ENCODE measurements around the gene HSD11B2. TPM values are rescaled to one million over a fixed set of nuclear protein-coding genes. Genes with fewer than 3 reads are reported as not detected.

HSD11B2 gene
- total RNA-seq (not detected in 2 replicates), polyA plus RNA-seq (0.10 and 0.16 TPM in 2 replicates), polyA minus RNA-seq (0.19 TPM in 1 of 2 replicates, not detected in the other), Bru-seq, nascent RNA (not detected), BruChase-seq, experiment 1, labeled RNA remaining after a 6-hour chase (percentile 23 among the genes with signal in this experiment), BruChase-seq, experiment 2, labeled RNA remaining after a 2-hour chase (percentile 15 among the genes with signal in this experiment)
- 0.07 and 0.12 TPM in 2 replicates for polyA plus RNA-seq (2011; cell fraction: cytosol; rRNA removed)
- 0.07 and 0.18 TPM in 2 replicates for polyA plus RNA-seq (2011; cell fraction: nucleus; rRNA removed)
- 0.08 TPM in 1 of 2 replicates, not detected in the other for polyA plus RNA-seq (2012)
- 1.2 TPM for polyA minus RNA-seq (2011; cell fraction: cytosol; rRNA and poly(A)+ RNA removed)
- not detected in 2 replicates for polyA minus RNA-seq (2011; cell fraction: nucleus; rRNA and poly(A)+ RNA removed)
- long read RNA-seq, result 0 reads

DNA sequence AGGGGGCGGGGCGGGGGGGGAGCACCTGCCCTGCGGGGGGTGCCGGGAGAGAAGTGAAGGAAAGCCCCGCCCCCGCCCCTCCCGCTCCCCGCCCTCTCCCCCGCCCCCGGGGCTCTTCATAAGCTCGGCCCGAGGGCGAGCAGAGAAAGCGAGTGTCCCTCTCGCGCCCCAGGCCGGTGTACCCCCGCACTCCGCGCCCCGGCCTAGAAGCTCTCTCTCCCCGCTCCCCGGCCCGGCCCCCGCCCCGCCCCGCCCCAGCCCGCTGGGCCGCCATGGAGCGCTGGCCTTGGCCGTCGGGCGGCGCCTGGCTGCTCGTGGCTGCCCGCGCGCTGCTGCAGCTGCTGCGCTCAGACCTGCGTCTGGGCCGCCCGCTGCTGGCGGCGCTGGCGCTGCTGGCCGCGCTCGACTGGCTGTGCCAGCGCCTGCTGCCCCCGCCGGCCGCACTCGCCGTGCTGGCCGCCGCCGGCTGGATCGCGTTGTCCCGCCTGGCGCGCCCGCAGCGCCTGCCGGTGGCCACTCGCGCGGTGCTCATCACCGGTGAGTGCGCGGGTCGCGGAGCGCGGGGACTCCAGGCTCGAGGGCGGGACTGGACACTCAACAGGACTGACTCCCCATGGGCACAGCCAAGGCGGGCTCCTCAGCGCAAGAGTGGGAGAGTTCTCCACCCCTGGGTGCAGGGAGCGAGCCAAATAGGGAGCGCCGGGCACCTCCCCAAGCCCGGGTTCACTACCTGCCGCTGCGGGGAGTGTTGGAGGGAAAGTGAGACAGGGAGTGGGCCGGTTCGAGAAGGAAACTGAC lies at the start of gene HSD11B2:
Gene HSD11B2, plus strand, starts transcription at position 145 of the 798 bp plus-strand sequence. Its CDS starts 128 bp downstream, at position 273.
- intact Hi-C loops (cut with micrococcal nuclease), result no loop called here
- TF ChIP-seq FOS (IDR thresholded peaks at IDR 0.05; ENCODE audit: borderline replicate concordance, insufficient read depth, low read length) (no peak), POLR2AphosphoS5 (IDR thresholded peaks at IDR 0.05; ENCODE audit: insufficient read depth, low read depth, low read length) (peak; percentile 18), CTCF (IDR thresholded peaks at IDR 0.05; ENCODE audit: extremely low read depth in 1 of 2, insufficient read depth in 1 of 2, low read depth in 1 of 2, low read length in 2 of 2) (peak in 1 of 2 donors; percentile 3)
- Histone ChIP-seq H3K9ac (replicated peaks; ENCODE audit: extremely low read depth, insufficient read depth, low read length) (no peak within 1 kb of the TSS), H2AFZ (ENCODE audit: low read depth, low read length) (peak within 1 kb of the TSS; percentile 58), H3K4me1 (ENCODE audit: control insufficient read depth, extremely low read depth, insufficient read depth, low read length) (peaks cover 8% of the 10 kb centered on the region), H3K36me3 (ENCODE audit: control insufficient read depth in 2 of 2, extremely low read depth in 1 of 2, insufficient read depth in 2 of 2, low read length in 2 of 2) (peaks cover 0 to 1% of the 10 kb centered on the region in 2 experiments), H3K4me3 (replicated peaks in 1 of 3; ENCODE audit: insufficient read depth in 1 of 3, low read depth in 1 of 3, low read length in 3 of 3) (peak within 1 kb of the TSS in 2 of 3 experiments; percentile 5 to 32), H3K79me2 (ENCODE audit: control insufficient read depth, insufficient read depth, low read length) (no peaks in the 10 kb centered on the region), H3K9me3 (replicated peaks; ENCODE audit: control insufficient read depth, insufficient read depth, low read length) (no peaks in the 10 kb centered on the region), H3K27me3 (ENCODE audit: control insufficient read depth in 2 of 2, insufficient read depth in 2 of 2, low read length in 2 of 2) (peaks cover 16 to 17% of the 10 kb centered on the region in 2 experiments), H4K20me1 (replicated peaks; ENCODE audit: control insufficient read depth, extremely low read depth, insufficient read depth, low read length) (no peaks in the 10 kb centered on the region), H3K4me2 (ENCODE audit: insufficient read depth, low read length) (peak within 1 kb of the TSS; percentile 54), H3K9me1 (replicated peaks; ENCODE audit: control insufficient read depth, extremely low read depth, insufficient read depth, low read length) (no peaks in the 10 kb centered on the region), H3K27ac (ENCODE audit: insufficient read depth, low read depth, low read length) (no peak within 1 kb of the TSS)
- FAIRE-seq, result peak; percentile 62
- dilution Hi-C loops (cut with MboI; ENCODE audit: extremely low pct_ligation_motif_present, low sequenced_read_pairs), result no loop called here
- ChIA-PET CTCF (interaction anchor here (0.6 to 3.7 kb wide), 16 partner anchors 10 to 459 kb away, joined by 3 to 25 read pairs (median 4); no protein-coding TSS in a partner anchor), POLR2A (no interaction called here)
- no TSS peak for BruUV-seq (replicated peaks)
- peak; percentile 57 for DNase-seq (ENCODE audit: low read depth, low spot score)
